Activated naive CD8-positive, alpha-beta T cell treated with anti-CD3 and anti-CD28 coated beads, Interleukin-2, amount 50 U/mL, for 24 hours (primary cell): ENCODE data around the gene NAA15.
"Not testable (repeated sequence)": the region's sequence is repeated elsewhere in the genome, so short reads cannot be mapped to it uniquely, and the experiment has no call there.

Experiments
- ATAC-seq: fragments of 150-1000 bp; cut with Tn5 transposase; one replicate; pipeline ENCODE4 v1.10.0; 2021
- DNase-seq: peaks from one replicate; pipeline ENCODE4 v3.0.0; 2021
- H3K27ac Mint-ChIP-seq: one replicate; pipeline ENCODE4 v1.8.0; 2021; ENCODE audit warnings: mild to moderate bottlenecking, mixed read lengths
- H3K27me3 Mint-ChIP-seq: one replicate; pipeline ENCODE4 v1.8.0; 2021; ENCODE audit warnings: mixed read lengths
- H3K36me3 Mint-ChIP-seq: one replicate; pipeline ENCODE4 v1.8.0; 2021; ENCODE audit warnings: low read depth, mixed read lengths
- H3K4me1 Mint-ChIP-seq: one replicate; pipeline ENCODE4 v1.8.0; 2021; ENCODE audit warnings: mixed read lengths
- H3K4me3 Mint-ChIP-seq: one replicate; pipeline ENCODE4 v1.8.0; 2021; ENCODE audit warnings: mild to moderate bottlenecking, moderate library complexity, mixed read lengths
- H3K9me3 Mint-ChIP-seq: one replicate; pipeline ENCODE4 v1.8.0; 2021; ENCODE audit warnings: mixed read lengths

Gene NAA15

GRCh38 chr4:139313414-139313813 lies 12.1 kb downstream of the NAA15 start:
- H3K27ac Mint-ChIP-seq, ATAC-seq: not testable (repeated sequence)

GRCh38 chr4:139314047-139314800 lies 12.9 kb downstream of the NAA15 start:
- Mint-ChIP-seq H3K27ac (no peak overlapping the region), H3K4me1 (peaks cover 77% of the 10 kb centered on the region), H3K36me3 (peaks cover 44% of the 10 kb centered on the region), H3K27me3 (no peaks in the 10 kb centered on the region), H3K4me3 (no peak overlapping the region), H3K9me3 (no peaks in the 10 kb centered on the region)
- ATAC-seq (no peak), DNase-seq (no peak)

More at GRCh38 chr4:139313414-139313813, 12.1 kb downstream of the NAA15 start:
- not testable (repeated sequence) for H3K4me3 Mint-ChIP-seq, H3K9me3 Mint-ChIP-seq, H3K27me3 Mint-ChIP-seq, DNase-seq
- Mint-ChIP-seq H3K36me3 (peaks cover 41% of the 10 kb centered on the region), H3K4me1 (peaks cover 77% of the 10 kb centered on the region)

DNA sequence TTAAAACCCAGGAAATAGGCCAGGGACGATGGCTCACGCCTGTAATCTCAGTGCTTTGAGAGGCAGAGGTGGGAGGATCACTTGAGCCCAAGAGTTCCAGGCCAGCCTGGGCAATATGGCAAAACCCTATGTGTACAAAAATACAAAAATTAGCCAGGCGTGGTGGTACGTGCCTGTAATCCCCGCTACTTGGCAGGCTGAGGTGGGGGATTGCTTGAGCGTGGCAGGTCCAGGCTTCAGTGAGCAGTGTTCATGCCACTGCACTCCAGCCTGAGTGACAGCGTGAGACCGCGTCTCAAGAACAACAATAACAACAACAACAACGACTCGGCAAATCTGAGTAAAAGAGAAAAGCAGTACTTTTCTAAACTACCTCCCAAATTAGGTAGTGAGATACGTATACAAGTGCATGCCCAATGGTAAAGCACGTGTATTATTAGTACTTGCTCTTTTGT lies 13.9 kb downstream of the NAA15 start:
- Mint-ChIP-seq H3K4me3 (no peak overlapping the region), H3K4me1 (peaks cover 79% of the 10 kb centered on the region), H3K36me3 (peaks cover 49% of the 10 kb centered on the region), H3K9me3 (no peaks in the 10 kb centered on the region), H3K27me3 (no peaks in the 10 kb centered on the region), H3K27ac (no peak overlapping the region)
- ATAC-seq (no peak), DNase-seq (no peak)

DNA sequence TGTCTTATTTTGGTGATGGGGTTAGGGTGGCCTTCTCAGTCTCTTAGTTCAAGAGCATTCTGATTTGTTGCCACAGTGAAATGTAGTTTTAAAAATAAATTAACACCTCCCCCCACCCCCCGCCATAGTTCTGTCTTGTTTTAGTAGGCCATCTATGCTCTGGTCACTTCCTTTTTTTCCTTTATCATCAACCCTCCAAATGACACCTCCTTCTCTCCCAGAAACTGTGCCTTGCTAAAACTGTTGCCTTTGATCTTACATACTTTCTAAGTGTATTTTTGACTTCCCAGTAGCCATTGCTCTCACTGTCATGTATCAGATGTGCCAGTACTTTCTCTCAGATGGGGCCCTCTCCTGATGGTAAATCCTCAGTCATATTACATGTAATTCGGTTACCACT lies 15.4 kb downstream of the NAA15 start:
- peaks cover 53% of the 10 kb centered on the region for H3K36me3 Mint-ChIP-seq
- H3K4me3 Mint-ChIP-seq, result no peak overlapping the region
- no peak for ATAC-seq
- DNase-seq, result no peak
- peak overlapping the region; percentile 16 for H3K27ac Mint-ChIP-seq
- H3K4me1 Mint-ChIP-seq, result peaks cover 79% of the 10 kb centered on the region
- no peaks in the 10 kb centered on the region for H3K9me3 Mint-ChIP-seq
- H3K27me3 Mint-ChIP-seq, result no peaks in the 10 kb centered on the region

DNA sequence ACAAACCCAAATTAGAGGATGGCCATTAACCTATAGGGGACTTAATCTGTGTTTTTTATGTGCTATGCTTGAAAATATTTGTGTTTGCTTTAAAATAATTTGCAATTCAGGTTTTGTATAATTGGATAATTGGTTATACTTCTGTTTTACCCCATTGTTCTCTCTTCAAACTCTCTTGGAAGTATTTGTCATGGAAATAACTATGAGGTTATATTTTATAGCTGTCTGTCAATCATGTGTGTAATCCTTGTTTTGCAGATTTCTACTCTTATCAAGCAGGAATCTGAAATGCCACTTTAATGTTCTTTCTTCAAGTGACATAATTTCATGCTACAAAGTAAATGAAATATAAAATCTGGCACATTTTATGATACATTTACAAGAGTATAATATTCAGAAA lies 16.3 kb downstream of the NAA15 start:
- H3K36me3 Mint-ChIP-seq, result peaks cover 54% of the 10 kb centered on the region
- ATAC-seq (no peak), DNase-seq (no peak)
- no peak overlapping the region for H3K27ac Mint-ChIP-seq
- H3K27me3 Mint-ChIP-seq, result no peaks in the 10 kb centered on the region
- H3K9me3 Mint-ChIP-seq, result no peaks in the 10 kb centered on the region
- no peak overlapping the region for H3K4me3 Mint-ChIP-seq
- H3K4me1 Mint-ChIP-seq, result peaks cover 78% of the 10 kb centered on the region

DNA sequence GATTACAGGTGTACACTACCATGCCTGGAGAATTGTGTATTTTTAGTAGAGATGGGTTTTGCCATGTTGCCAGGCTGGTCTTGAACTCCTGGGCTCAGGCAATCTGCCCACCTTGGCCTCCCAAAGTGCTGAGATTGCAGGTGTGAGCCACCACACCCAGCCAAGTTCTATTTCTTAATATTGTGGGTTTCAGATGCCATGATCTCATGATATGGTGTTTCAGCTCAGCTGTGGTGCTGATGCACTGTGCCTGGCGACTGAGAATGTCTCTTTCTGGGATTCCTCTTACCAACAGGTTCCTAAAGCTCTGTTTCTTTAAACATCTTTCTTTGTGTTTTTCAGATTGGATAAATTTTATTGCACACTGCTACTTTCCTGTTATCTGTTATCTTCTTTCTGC lies 18.3 kb downstream of the NAA15 start:
- no peaks in the 10 kb centered on the region for H3K9me3 Mint-ChIP-seq
- no peak overlapping the region for H3K4me3 Mint-ChIP-seq
- DNase-seq, result no peak
- peaks cover 45% of the 10 kb centered on the region for H3K36me3 Mint-ChIP-seq
- H3K27ac Mint-ChIP-seq, result no peak overlapping the region
- peaks cover 74% of the 10 kb centered on the region for H3K4me1 Mint-ChIP-seq
- ATAC-seq, result no peak
- no peaks in the 10 kb centered on the region for H3K27me3 Mint-ChIP-seq

DNA sequence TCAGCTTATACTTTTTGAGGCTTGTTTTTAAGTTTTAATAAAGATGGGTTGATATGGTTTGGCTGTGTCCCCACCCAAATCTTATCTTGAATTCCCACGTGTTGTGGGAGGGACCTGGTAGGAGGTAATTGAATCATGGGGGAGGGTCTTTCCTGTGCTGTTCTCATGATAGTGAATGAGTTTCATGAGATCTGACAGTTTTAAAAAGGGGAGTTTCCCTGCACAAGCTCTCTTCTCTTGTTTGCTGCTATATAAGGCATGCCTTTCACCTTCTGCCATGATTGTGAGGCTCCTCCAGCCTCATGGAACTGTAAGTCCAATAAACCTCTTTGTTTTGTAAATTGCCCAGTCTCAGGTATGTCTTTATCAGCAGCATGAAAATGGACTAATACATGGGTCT lies 20.8 kb downstream of the NAA15 start:
- peaks cover 35% of the 10 kb centered on the region for H3K36me3 Mint-ChIP-seq
- not testable (repeated sequence) for H3K27me3 Mint-ChIP-seq, ATAC-seq, H3K9me3 Mint-ChIP-seq, DNase-seq, H3K4me3 Mint-ChIP-seq
- H3K27ac Mint-ChIP-seq, result peak overlapping the region; percentile 42
- peaks cover 60% of the 10 kb centered on the region for H3K4me1 Mint-ChIP-seq

- Mint-ChIP-seq H3K4me1 (peaks cover 55% of the 10 kb centered on the region), H3K36me3 (peaks cover 36% of the 10 kb centered on the region)
- H3K27ac Mint-ChIP-seq, H3K9me3 Mint-ChIP-seq, DNase-seq, ATAC-seq, H3K4me3 Mint-ChIP-seq, H3K27me3 Mint-ChIP-seq: not testable (repeated sequence)
These were observed 21.2 kb downstream of the NAA15 start for GRCh38 chr4:139322541-139322940.

DNA sequence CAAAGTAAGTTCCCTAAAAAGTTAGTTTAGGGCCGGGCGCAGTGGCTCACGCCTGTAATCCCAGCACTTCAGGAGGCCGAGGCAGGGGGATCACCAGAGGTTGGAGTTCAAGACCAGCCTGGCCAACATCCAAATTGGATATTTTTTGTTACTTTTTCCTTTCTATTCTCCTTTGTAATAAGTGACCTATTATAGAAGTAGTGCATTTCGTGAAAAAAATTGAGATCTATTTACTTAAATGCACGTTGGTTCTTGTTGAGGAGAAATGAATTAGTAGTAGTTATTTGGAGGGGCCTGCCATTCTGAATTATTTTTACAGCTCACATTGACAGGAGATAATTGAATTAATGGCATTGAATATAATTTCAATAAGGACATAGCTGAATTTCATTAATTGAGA lies 23.3 kb downstream of the NAA15 start:
- ATAC-seq, result no peak
- Mint-ChIP-seq H3K9me3 (no peaks in the 10 kb centered on the region), H3K27me3 (no peaks in the 10 kb centered on the region), H3K4me1 (peaks cover 56% of the 10 kb centered on the region), H3K36me3 (peaks cover 45% of the 10 kb centered on the region), H3K4me3 (no peak overlapping the region), H3K27ac (peak overlapping the region; percentile 0)
- no peak for DNase-seq

DNA sequence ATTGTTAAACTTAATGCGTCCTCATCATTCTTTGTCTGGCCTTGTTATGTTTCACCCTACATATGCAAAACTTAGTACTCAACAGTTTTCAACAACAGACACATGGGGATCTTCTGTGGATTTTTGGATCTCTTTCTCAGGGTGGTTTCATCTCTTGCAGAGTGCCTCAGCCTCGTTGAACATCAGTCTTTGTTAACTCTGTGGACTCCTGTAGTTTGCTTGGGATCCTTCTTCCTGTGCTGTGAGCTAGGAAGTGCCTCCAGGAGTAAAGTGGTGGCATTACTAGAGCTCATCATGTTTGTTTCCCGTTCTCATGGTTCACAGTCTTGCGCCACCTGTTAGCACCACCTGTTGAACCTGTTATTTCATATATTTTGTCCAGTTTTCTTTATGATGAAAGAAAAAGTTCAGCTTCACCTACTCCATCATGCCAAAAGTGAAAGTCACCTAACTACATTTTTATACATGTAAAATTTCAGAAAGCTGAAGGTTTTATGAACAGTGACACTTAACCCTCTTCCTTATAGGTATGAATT lies 28.4 kb downstream of the NAA15 start:
- ATAC-seq (no peak), DNase-seq (no peak)
- Mint-ChIP-seq H3K4me3 (no peak overlapping the region), H3K27me3 (no peaks in the 10 kb centered on the region), H3K27ac (no peak overlapping the region), H3K4me1 (peaks cover 52% of the 10 kb centered on the region), H3K36me3 (peaks cover 40% of the 10 kb centered on the region), H3K9me3 (no peaks in the 10 kb centered on the region)

- Mint-ChIP-seq H3K4me3 (no peak overlapping the region), H3K36me3 (peaks cover 42% of the 10 kb centered on the region), H3K4me1 (peaks cover 46% of the 10 kb centered on the region), H3K27ac (no peak overlapping the region), H3K9me3 (no peaks in the 10 kb centered on the region), H3K27me3 (no peaks in the 10 kb centered on the region)
- DNase-seq (no peak), ATAC-seq (no peak)
These were observed 29.0 kb downstream of the NAA15 start for GRCh38 chr4:139330283-139330682.

GRCh38 chr4:139331185-139331584 lies 29.9 kb downstream of the NAA15 start:
- Mint-ChIP-seq H3K27ac (peak overlapping the region; percentile 12), H3K27me3 (no peaks in the 10 kb centered on the region), H3K36me3 (peaks cover 43% of the 10 kb centered on the region), H3K9me3 (no peaks in the 10 kb centered on the region), H3K4me3 (peak overlapping the region; percentile 8), H3K4me1 (peaks cover 43% of the 10 kb centered on the region)
- ATAC-seq (peak; percentile 57), DNase-seq (no peak)

- no peaks in the 10 kb centered on the region for H3K9me3 Mint-ChIP-seq
These were observed 31.7 kb downstream of the NAA15 start for GRCh38 chr4:139333046-139333445.

GRCh38 chr4:139337612-139338011 lies 36.3 kb downstream of the NAA15 start:
- DNase-seq (no peak), ATAC-seq (no peak)
- Mint-ChIP-seq H3K9me3 (no peaks in the 10 kb centered on the region), H3K36me3 (peaks cover 47% of the 10 kb centered on the region), H3K27me3 (no peaks in the 10 kb centered on the region), H3K4me3 (no peak overlapping the region), H3K4me1 (peaks cover 9% of the 10 kb centered on the region), H3K27ac (no peak overlapping the region)

More at GRCh38 chr4:139333046-139333445, 31.7 kb downstream of the NAA15 start:
- H3K36me3 Mint-ChIP-seq, result peaks cover 48% of the 10 kb centered on the region
- peak; percentile 28 for ATAC-seq
- no peaks in the 10 kb centered on the region for H3K27me3 Mint-ChIP-seq
- H3K4me1 Mint-ChIP-seq, result peaks cover 43% of the 10 kb centered on the region
- no peak for DNase-seq
- H3K4me3 Mint-ChIP-seq, result no peak overlapping the region
- H3K27ac Mint-ChIP-seq, result no peak overlapping the region

DNA sequence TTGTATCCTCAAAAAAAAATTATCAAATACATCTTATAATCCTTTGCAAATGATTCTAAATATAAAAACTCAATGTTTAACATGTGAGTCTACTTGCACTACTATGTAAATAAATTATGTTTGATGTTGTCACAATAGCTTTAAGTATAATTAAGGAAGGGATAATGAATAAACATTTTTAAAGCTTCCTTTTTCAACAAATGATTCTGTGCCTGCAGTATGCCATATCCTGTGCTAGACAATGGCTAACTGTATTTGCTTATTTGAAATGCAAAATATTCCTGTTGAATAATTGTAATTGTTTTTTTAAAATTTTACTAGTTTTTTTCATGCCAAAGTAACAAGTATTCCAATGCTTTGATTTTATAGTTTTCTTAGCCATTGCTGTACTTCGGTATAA lies 60.0 kb downstream of the NAA15 start:
- no peak overlapping the region for H3K4me3 Mint-ChIP-seq
- no peaks in the 10 kb centered on the region for H3K9me3 Mint-ChIP-seq
- no peak overlapping the region for H3K27ac Mint-ChIP-seq
- no peaks in the 10 kb centered on the region for H3K4me1 Mint-ChIP-seq
- DNase-seq (no peak), ATAC-seq (no peak)
- H3K27me3 Mint-ChIP-seq, result no peaks in the 10 kb centered on the region
- H3K36me3 Mint-ChIP-seq, result peaks cover 46% of the 10 kb centered on the region
